HG02798 (cell line): ENCODE results near the gene MS4A14.
"Not testable (repeated sequence)": the region's sequence is repeated elsewhere in the genome, so short reads cannot be mapped to it uniquely, and the experiment has no call there.

Experiments used
- ATAC-seq: cut with Tn5 transposase; IDR thresholded peaks from one replicate; pipeline ENCODE4 v1.9.1; 2021; ENCODE audit warnings: mild to moderate bottlenecking; ENCODE audit not compliant: unreplicated experiment, poor library complexity

The MS4A14 gene

GRCh38 chr11:60389279-60389910 is 6.9 kb upstream of the MS4A14 start:
- peak; percentile 84 for ATAC-seq

GRCh38 chr11:60390419-60390818 is 5.8 kb upstream of the MS4A14 start:
- ATAC-seq: no peak

- no peak for ATAC-seq
Observed at GRCh38 chr11:60392361-60392760, 3.9 kb upstream of the MS4A14 start.

- ATAC-seq: no peak
Observed at GRCh38 chr11:60393016-60393415, 3.2 kb upstream of the MS4A14 start.

GRCh38 chr11:60394666-60395380 is 1.4 kb upstream of the MS4A14 start:
- no peak for ATAC-seq

- peak; percentile 73 for ATAC-seq
Observed at GRCh38 chr11:60396799-60397198, 540 bp downstream of the MS4A14 start.

GRCh38 chr11:60420015-60420414 is 23.8 kb downstream of the MS4A14 start:
- no peak for ATAC-seq

- ATAC-seq: no peak
Observed at GRCh38 chr11:60422609-60423008, 26.4 kb downstream of the MS4A14 start.

- ATAC-seq: no peak
Observed at GRCh38 chr11:60428517-60428916, 32.3 kb downstream of the MS4A14 start.

- no peak for ATAC-seq
Observed at GRCh38 chr11:60429272-60429671, 33.0 kb downstream of the MS4A14 start, which contains the start of gene MS4A5. Gene MS4A5, plus strand, starts transcription at chr11:60429572. Its CDS starts 103 bp downstream, at chr11:60429675.

- ATAC-seq: no peak
Observed at GRCh38 chr11:60431251-60431650, 35.0 kb downstream of the MS4A14 start.

GRCh38 chr11:60433401-60433800 is 37.1 kb downstream of the MS4A14 start:
- no peak for ATAC-seq

- no peak for ATAC-seq
Observed at GRCh38 chr11:60447070-60447469, 50.8 kb downstream of the MS4A14 start.

- no peak for ATAC-seq
Observed at GRCh38 chr11:60447846-60448245, 51.6 kb downstream of the MS4A14 start.

GRCh38 chr11:60451185-60451584 is 54.9 kb downstream of the MS4A14 start:
- not testable (repeated sequence) for ATAC-seq

- ATAC-seq: no peak
Observed at GRCh38 chr11:60454212-60454611, 58.0 kb downstream of the MS4A14 start.

- ATAC-seq: peak; percentile 84
Observed at GRCh38 chr11:60455531-60456042, 59.3 kb downstream of the MS4A14 start, which contains the start of gene MS4A1. Gene MS4A1, plus strand, starts transcription at chr11:60455847. Its CDS starts 6,528 bp downstream, at chr11:60462375.

GRCh38 chr11:60457576-60457975 is 61.3 kb downstream of the MS4A14 start:
- ATAC-seq: peak; percentile 48

- peak; percentile 21 for ATAC-seq
Observed at GRCh38 chr11:60459345-60459744, 63.1 kb downstream of the MS4A14 start.
